ENCODE results near the gene LETM1. TPM values are rescaled to one million over a fixed set of nuclear protein-coding genes. Genes with fewer than 3 reads are reported as not detected.

The LETM1 gene
- total RNA-seq, 1 experiment from 2014 or later: 53.9 TPM

DNA sequence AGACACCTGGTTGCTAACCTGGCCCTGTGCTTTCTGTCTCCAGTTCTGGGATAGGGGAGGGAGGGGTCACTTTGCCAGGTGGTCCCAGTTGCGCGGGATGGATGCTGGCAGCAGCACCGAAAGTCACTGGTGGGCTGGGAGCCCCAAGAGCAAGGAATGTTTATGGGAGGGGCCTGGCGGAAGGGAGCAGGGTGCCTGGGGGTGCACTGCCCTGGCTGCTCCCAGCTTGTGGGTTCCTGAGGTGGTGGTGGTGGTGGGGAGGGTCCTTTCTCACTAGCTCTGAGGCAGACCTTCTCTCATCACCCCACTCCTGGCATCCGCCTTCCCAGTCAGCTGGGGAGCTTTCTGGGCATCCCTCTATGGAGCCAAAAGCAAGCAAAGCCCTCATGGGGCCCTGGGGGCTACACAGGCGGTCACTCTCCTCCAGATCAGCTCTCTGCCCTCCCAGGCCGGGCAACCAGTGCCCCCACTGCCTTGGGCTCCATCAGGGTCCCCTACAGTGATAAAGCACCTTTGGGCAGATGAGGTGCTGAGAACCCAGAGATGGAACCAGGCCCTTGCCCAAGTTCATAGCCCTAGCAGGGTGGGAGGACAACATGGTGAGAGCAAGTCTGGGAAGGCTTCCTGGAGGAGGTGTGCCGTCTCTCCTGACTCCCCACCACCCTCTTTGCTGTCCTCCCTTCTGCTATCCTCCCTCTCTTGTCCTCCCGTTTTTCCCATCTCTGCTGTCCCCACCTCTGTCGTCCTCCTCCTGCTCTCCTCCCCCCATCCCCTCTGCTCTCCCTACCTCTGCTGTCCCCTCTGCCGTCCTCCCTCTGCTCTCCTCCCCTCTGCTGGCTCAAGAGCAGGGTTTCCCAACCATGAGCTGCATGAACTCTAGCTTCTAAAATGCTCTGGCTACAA, 46.9 kb downstream of the LETM1 start:
- DNase-seq (ENCODE audit: extremely low read depth, low read depth): no peak

DNA sequence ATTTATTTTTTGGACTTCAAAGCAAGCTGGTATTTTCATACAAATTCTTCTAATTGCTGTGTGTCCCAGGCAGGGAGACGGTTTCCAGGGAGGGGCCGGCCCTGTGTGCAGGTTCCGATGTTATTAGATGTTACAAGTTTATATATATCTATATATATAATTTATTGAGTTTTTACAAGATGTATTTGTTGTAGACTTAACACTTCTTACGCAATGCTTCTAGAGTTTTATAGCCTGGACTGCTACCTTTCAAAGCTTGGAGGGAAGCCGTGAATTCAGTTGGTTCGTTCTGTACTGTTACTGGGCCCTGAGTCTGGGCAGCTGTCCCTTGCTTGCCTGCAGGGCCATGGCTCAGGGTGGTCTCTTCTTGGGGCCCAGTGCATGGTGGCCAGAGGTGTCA, 47.6 kb downstream of the LETM1 start:
- DNase-seq (ENCODE audit: extremely low read depth, low read depth): no peak

DNA sequence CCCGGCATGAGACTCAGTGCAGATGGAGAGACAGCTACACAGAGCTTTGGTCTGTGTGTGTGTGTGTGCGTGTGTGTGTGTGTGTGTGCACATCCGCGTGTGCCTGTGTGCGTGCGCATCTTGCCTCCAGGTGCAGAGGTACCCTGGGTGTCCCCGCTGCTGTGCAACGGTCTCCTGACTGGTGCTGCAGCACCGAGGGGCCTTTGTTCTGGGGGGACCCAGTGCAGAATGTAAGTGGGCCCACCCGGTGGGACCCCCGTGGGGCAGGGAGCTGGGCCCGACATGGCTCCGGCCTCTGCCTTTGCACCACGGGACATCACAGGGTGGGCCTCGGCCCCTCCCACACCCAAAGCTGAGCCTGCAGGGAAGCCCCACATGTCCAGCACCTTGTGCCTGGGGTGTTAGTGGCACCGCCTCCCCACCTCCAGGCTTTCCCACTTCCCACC, 48.6 kb downstream of the LETM1 start:
- no peak for DNase-seq (ENCODE audit: extremely low read depth, low read depth)

DNA sequence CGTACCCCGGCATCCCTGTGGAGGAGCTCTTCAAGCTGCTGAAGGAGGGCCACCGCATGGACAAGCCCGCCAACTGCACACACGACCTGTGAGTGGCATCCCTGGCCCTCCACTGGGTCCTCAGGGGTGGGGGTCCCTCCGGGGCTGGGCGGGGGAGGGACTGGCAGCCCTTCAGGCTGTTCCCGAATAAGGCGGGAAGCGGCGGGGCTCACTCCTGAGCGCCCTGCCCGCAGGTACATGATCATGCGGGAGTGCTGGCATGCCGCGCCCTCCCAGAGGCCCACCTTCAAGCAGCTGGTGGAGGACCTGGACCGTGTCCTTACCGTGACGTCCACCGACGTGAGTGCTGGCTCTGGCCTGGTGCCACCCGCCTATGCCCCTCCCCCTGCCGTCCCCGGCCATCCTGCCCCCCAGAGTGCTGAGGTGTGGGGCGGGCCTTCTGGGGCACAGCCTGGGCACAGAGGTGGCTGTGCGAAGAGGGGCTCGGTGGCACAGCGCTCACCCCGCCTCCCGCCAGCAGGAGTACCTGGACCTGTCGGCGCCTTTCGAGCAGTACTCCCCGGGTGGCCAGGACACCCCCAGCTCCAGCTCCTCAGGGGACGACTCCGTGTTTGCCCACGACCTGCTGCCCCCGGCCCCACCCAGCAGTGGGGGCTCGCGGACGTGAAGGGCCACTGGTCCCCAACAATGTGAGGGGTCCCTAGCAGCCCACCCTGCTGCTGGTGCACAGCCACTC, 49.2 kb downstream of the LETM1 start:
- DNase-seq (ENCODE audit: extremely low read depth, low read depth): no peak

DNA sequence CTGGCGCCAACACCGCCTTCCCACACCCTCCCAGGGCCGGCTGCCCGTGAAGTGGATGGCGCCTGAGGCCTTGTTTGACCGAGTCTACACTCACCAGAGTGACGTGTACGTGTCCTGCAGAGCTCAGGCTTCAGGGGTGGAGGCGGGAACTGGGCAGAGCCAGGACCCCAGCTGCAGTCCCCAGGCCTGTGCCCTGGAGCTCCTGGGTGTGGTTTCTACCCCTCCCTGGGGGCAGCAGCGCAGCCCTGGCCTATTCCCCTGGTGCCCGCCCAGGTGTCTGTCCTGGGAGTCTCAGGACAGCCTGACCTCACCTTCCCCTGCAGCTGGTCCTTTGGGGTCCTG, 49.8 kb downstream of the LETM1 start:
- no peak for DNase-seq (ENCODE audit: extremely low read depth, low read depth)

DNA sequence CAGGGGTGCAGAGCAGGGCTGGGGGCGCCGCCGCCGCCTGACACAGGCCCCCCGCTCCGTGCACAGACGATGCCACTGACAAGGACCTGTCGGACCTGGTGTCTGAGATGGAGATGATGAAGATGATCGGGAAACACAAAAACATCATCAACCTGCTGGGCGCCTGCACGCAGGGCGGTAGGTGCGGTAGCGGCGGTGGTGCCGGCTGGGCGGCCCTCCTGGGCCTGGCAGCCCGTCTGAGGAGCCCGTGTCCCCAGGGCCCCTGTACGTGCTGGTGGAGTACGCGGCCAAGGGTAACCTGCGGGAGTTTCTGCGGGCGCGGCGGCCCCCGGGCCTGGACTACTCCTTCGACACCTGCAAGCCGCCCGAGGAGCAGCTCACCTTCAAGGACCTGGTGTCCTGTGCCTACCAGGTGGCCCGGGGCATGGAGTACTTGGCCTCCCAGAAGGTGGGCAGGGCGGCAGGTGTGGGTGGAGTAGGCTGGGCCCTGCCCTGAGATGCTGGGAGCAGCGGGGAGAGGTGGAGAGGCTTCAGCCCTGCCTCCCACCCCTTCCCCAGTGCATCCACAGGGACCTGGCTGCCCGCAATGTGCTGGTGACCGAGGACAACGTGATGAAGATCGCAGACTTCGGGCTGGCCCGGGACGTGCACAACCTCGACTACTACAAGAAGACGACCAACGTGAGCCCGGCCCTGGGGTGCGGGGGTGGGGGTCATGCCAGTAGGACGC, 50.3 kb downstream of the LETM1 start:
- no peak for DNase-seq (ENCODE audit: extremely low read depth, low read depth)

DNA sequence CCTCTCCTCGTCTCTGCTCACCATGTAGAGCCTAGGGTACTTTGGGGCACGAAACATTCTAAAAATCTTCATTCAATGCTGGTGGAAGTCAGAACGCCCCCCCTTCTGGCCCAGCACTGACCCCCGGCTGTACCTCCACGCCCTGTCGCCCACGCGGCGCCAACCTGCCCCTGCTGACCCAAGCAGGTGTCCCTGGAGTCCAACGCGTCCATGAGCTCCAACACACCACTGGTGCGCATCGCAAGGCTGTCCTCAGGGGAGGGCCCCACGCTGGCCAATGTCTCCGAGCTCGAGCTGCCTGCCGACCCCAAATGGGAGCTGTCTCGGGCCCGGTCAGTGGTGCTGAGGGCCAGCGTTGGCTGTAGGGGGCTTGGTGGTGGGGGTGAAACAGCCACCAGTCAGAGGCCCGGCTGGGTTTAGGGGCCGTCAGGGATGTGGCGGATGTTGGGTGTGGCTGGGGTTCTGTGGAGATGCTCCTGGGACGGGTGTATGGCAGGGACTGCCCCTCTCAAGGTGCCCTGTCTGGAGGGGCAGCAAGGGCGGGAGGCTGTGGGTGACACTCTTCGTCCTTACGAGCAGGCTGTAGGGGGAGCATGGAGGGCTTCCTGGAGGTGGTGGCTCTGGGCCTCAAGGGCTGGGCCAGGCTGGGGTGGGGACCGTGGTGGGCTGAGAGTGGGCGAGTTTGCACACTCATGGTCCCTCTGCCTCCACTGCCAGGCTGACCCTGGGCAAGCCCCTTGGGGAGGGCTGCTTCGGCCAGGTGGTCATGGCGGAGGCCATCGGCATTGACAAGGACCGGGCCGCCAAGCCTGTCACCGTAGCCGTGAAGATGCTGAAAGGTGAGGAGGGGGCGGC, 51.1 kb downstream of the LETM1 start:
- DNase-seq (ENCODE audit: extremely low read depth, low read depth): no peak

DNA sequence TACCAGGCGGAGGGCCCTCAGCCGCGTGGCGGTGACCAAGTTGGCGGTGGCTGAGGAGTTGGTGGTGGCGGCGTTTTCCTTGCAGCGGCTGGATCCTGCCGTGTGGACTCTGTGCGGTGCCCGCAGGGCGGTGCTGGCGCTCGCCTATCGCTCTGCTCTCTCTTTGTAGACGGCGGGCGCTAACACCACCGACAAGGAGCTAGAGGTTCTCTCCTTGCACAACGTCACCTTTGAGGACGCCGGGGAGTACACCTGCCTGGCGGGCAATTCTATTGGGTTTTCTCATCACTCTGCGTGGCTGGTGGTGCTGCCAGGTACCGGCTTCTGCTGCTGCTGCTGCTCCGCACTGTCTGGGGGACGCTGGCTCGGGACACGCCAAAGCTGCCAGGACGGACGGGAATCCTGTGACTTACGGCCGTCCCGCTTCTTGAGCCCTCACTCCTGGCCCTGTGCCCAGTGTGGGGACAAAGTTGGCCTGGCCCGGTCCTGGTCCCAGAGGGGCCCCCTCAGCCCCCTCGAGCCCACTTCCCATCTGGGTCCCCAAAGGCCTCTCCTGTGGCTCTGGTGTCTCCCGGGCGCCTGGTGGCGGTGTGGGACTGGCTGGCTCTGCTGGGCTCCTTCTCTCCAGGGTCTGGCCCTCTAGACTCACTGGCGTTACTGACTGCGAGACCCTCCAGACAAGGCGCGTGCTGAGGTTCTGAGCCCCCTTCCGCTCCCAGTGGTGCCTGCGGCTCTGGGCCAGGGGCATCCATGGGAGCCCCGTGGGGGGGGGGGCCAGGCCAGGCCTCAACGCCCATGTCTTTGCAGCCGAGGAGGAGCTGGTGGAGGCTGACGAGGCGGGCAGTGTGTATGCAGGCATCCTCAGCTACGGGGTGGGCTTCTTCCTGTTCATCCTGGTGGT, 52.2 kb downstream of the LETM1 start:
- DNase-seq (ENCODE audit: extremely low read depth, low read depth): no peak

DNA sequence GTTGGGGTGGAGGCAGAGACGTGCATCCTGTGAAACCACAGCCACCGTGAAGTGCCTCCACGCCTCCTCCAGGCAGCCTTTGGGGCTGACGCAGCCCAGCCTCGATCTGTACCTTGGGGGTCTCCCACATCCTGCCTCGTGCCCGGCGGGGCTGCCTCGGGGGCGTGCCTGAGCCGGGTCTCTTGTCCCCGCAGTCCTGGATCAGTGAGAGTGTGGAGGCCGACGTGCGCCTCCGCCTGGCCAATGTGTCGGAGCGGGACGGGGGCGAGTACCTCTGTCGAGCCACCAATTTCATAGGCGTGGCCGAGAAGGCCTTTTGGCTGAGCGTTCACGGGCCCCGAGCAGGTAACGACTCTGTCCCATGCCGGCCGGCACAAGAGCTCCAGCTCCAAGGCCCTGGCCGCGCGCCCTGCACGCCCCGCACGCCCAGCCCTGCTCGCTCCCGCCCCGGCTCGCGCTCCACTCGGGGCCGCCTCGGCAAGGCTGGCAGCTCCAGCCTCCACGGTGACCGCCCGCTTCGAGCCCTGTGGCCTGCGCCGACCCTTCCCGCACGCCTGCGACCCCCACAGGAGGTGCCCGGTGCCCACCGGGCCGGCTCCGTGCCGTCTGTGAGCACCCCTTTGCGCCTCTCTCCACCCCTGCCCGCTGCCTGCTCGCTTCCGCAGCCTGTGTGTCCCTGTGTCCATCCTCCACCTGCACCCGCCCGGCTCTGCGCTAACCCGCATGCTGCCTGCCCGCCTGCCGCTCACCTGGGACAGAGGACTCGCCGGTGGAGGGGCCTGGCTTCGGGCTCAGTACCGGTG, 53.0 kb downstream of the LETM1 start:
- no peak for DNase-seq (ENCODE audit: extremely low read depth, low read depth)

DNA sequence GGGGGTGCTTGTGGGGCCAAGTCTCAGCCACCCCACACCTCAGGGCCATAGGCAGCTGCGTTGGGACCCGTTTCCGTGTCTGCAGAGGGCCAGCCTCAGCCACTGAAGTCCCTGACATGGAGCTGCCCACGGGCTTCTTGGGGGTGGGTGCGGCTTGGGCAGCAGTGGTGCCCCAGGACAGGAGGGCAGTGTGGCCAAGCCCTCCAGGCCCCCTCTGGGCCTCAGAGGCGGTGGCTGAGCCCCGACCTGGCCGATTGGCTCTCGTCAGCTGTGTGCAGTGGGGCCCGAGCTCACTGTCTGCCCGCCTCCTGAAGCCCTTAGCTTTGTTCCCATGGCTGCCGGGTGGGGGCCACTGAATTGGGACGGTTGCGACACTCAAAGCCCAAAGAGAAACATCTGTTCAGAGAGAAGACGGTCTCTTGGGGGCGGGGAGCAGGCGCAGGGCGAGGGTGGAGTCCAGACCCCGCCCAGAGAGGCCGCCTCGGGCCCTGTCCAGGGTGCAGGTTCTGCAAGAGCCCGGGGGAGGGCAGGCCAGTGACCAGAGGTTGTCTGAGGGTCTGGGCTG, 53.7 kb downstream of the LETM1 start:
- no peak for DNase-seq (ENCODE audit: extremely low read depth, low read depth)

DNA sequence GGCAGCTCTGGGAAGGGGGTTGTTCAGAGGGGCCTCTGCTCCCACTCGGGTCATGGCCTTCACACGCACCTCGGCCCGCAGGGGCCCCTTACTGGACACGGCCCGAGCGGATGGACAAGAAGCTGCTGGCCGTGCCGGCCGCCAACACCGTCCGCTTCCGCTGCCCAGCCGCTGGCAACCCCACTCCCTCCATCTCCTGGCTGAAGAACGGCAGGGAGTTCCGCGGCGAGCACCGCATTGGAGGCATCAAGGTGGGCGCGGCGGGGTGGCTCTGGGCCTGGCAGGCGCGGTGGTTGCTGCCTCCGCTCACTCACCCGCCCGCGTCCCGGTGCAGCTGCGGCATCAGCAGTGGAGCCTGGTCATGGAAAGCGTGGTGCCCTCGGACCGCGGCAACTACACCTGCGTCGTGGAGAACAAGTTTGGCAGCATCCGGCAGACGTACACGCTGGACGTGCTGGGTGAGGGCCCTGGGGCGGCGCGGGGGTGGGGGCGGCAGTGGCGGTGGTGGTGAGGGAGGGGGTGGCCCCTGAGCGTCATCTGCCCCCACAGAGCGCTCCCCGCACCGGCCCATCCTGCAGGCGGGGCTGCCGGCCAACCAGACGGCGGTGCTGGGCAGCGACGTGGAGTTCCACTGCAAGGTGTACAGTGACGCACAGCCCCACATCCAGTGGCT, 54.5 kb downstream of the LETM1 start:
- DNase-seq (ENCODE audit: extremely low read depth, low read depth): no peak

DNA sequence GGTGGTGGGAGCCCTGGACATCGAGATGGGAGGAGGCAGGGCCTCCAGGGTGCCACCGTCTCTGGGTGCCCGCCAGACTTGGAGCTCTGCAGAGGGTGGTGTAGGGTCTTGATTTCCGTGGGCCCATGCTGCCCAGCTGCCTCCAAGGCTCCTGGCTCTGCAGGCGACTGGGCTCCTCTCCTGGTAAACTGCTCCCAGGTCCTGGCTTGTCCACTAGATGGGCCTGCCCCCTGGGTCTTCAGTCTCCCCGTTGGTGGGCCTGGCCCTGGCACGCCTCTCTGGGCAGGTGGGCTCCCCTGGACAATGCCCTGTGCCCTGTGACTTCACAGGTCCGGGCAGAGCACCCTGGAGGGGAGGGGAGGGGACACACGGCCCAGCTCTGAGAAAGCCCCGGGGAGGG, 55.2 kb downstream of the LETM1 start:
- DNase-seq (ENCODE audit: extremely low read depth, low read depth): no peak

DNA sequence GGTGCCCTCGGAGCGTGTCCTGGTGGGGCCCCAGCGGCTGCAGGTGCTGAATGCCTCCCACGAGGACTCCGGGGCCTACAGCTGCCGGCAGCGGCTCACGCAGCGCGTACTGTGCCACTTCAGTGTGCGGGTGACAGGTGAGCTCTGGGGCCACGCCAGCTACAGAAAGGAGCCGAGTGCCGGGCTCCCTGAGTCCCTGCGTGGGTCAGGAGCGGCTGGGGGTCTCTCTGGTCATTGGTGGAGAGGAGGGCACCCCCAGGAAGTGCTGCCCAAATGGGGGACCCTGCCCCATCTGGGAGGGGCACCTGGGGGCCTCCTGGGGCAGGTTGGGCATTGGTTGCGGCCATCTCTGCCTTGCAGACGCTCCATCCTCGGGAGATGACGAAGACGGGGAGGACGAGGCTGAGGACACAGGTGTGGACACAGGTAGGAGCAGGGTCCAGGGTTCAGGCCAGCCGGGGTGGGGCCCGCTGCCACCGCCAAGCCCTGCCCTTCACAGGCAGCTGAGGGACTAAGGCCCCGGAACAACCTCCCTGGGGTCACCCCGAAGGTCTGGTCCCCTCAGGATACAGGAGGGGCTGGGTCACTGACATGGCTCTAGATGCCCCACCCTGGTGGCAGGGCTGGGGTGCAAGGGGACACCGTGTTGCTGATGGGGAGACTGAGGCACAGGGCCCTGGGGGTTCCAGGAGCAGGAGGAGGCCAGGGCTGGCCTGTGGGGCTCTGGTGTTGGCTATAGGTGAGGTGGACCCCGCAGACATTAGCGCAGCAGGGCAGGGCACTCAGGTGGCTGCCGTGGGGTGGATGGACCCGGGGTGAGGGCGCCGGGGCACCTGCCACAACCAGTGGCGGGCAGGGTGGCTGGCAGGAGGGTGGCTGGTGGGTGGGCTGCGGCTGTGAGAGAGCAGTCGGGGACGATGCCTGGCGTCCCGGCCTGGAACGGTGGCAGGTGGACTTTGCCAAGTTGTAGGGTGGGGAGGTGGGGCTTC, 56.3 kb downstream of the LETM1 start:
- no peak for DNase-seq (ENCODE audit: extremely low read depth, low read depth)

DNA sequence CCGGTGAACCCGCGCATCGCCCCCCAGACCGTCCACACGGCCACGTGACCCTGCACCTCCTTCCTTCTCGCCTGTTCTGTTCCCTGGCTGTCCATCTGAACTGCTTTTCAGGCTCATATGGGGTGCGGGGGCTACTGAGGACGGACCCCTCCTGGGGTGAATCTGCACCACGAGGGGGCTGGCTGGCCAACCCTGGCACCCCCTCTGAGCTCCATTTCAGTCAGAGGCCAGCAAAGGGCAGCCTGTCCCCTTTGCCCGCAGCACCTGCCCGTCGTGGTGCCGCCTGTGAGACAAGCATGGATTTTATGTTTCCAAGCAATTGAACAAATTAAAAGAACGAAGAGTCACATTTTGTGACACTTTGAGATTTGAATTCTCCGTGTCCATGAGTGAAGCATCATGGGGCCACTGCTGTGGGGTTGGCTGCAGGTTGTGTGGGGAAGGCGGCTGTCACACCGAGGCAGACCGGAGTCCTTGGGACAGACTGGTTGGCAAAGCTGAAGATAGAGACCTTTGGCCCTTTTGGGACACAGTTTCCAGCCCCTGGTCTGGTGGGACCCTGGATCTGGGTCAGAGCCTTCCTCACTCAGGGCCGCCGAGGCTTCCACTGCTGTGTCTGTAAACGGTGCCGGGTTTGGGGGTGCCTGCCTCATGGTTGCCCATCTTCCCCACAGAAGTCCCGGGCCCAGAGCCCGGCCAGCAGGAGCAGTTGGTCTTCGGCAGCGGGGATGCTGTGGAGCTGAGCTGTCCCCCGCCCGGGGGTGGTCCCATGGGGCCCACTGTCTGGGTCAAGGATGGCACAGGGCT, 57.2 kb downstream of the LETM1 start:
- DNase-seq (ENCODE audit: extremely low read depth, low read depth): no peak

DNA sequence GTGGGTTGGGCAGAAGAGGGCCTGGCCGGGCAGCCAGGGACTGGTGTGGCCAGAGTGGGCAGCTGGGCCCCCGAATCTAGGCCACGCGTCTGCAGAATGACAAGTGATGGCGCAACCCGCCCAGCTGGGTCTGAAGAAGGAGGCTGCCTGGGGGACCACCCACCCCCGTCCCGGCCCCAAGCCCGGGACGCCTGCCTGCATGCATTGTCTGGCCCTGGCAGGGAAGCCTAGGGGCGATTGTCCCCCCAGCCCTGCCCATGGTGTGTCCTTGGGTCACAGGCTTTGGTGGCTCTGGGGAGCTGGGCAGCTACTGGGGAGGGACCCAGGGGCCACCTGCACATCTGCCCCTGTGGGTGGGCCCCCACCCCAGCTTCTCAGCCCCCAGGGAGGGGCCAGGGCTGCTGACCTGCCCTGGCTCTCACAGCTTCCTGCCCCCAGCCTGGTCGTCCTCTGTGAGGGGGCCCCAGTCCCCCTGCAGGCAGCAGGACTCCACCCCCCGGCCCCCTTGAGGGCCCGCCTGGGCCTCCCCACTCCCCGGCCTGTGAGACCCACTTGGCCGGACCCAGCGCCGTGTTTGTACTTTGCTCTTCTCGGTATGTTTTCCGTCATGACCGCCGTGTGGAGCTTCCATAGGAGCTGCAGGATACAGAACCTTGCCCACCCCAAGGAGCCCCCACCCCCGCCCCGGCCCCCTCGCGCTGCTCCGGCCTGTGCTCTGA, 57.9 kb downstream of the LETM1 start:
- DNase-seq (ENCODE audit: extremely low read depth, low read depth): no peak

All from NCI-H460 (cell line).